ENCODE measurements around the gene PRKG1. TPM values are rescaled to one million over a fixed set of nuclear protein-coding genes. Genes with fewer than 3 reads are reported as not detected.
A peak's percentile ranks its signal among the peaks of the same experiment; 100 is the strongest.

PRKG1 gene
- total RNA-seq, 4 donors from 2014 or later = 24.0 to 89.1 (median 45.7) TPM

- DNase-seq = no peak
- Histone ChIP-seq H3K36me3 (no peaks in the 10 kb centered on the region), H3K4me1 (no peaks in the 10 kb centered on the region), H3K9me3 (no peaks in the 10 kb centered on the region), H3K27me3 (no peaks in the 10 kb centered on the region), H3K27ac (no peak overlapping the region), H3K4me3 (no peak overlapping the region)
- no peak for TF ChIP-seq POLR2A (IDR thresholded peaks at IDR 0.05)
- TF ChIP-seq, protein P1, sequence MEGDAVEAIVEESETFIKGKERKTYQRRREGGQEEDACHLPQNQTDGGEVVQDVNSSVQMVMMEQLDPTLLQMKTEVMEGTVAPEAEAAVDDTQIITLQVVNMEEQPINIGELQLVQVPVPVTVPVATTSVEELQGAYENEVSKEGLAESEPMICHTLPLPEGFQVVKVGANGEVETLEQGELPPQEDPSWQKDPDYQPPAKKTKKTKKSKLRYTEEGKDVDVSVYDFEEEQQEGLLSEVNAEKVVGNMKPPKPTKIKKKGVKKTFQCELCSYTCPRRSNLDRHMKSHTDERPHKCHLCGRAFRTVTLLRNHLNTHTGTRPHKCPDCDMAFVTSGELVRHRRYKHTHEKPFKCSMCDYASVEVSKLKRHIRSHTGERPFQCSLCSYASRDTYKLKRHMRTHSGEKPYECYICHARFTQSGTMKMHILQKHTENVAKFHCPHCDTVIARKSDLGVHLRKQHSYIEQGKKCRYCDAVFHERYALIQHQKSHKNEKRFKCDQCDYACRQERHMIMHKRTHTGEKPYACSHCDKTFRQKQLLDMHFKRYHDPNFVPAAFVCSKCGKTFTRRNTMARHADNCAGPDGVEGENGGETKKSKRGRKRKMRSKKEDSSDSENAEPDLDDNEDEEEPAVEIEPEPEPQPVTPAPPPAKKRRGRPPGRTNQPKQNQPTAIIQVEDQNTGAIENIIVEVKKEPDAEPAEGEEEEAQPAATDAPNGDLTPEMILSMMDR (IDR thresholded peaks at IDR 0.05) = no peak
These were observed 38.7 kb downstream of the PRKG1 start for GRCh38 chr10:51113007-51113406.

DNA sequence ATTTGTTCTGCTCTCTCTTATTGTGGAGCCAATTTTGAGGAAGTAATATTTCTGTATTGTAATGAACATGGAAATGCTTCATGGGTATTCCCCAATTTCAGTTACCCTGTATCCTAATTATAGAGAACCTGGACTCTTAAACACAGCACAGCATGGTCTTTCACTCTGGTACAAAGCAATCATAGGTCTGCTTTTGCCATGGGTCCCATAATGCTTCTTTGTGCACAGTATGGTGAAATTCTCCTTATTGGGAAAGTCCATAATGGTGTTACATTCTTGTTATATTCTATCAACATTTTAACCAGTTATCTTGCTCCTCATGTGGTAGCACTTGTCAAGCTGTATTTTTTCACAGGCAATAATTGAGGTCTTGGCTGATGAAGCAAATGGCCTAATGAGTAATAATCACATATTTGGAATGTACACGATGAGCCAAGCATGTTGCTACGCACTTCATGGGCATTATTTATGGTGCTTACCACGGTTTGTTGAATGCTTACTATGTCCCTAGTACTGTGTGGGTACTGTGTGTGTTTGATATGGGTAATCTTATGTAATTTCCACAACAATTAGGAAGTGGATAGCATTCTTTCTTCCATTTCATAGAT is 42.9 kb downstream of the PRKG1 start:
- Histone ChIP-seq H3K4me1 (no peaks in the 10 kb centered on the region), H3K4me3 (no peak overlapping the region), H3K9me3 (no peaks in the 10 kb centered on the region), H3K27me3 (no peaks in the 10 kb centered on the region), H3K36me3 (no peaks in the 10 kb centered on the region), H3K27ac (peak overlapping the region in 1 of 4 donors; percentile 13)
- no peak for TF ChIP-seq POLR2A (IDR thresholded peaks at IDR 0.05)
- TF ChIP-seq, protein P1 (IDR thresholded peaks at IDR 0.05) = no peak
- DNase-seq = no peak

DNA sequence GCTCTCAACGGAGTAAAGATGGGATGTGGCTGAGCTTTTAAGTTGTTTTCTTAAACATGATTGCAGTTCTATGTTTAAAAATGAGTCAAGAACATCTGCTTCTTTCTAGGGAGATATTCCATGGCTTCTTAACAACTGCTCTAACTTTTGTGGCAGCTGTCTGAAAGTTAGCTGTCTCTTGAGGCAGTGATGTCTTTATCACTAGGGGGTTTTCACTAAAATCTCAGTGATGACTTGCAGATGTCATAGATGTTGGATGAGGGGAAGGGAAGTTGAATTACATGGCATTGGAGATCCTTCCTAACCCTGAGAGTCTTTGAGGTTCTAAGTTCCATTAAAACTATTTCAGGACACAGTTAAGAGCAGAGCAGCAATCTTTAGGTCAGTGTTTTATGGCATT is 43.5 kb downstream of the PRKG1 start:
- Histone ChIP-seq H3K36me3 (no peaks in the 10 kb centered on the region), H3K4me1 (no peaks in the 10 kb centered on the region), H3K27ac (peak overlapping the region in 1 of 4 donors; percentile 13), H3K27me3 (no peaks in the 10 kb centered on the region), H3K4me3 (no peak overlapping the region), H3K9me3 (no peaks in the 10 kb centered on the region)
- no peak for TF ChIP-seq POLR2A (IDR thresholded peaks at IDR 0.05)
- TF ChIP-seq, protein P1 (IDR thresholded peaks at IDR 0.05) = no peak
- DNase-seq = no peak

GRCh38 chr10:51119441-51119840 is 45.2 kb downstream of the PRKG1 start:
- no peaks in the 10 kb centered on the region for H3K27me3 ChIP-seq
- no peaks in the 10 kb centered on the region for H3K4me1 ChIP-seq
- no peaks in the 10 kb centered on the region for H3K9me3 ChIP-seq
- DNase-seq = no peak
- H3K4me3 ChIP-seq = no peak overlapping the region
- TF ChIP-seq, protein P1 (IDR thresholded peaks at IDR 0.05) = no peak
- TF ChIP-seq POLR2A (IDR thresholded peaks at IDR 0.05) = no peak
- H3K27ac ChIP-seq = no peak overlapping the region
- no peaks in the 10 kb centered on the region for H3K36me3 ChIP-seq

GRCh38 chr10:51121861-51122260 is 47.6 kb downstream of the PRKG1 start:
- no peak for DNase-seq
- Histone ChIP-seq H3K4me1 (no peaks in the 10 kb centered on the region), H3K4me3 (no peak overlapping the region), H3K9me3 (no peaks in the 10 kb centered on the region), H3K27ac (no peak overlapping the region), H3K36me3 (no peaks in the 10 kb centered on the region), H3K27me3 (no peaks in the 10 kb centered on the region)
- TF ChIP-seq, protein P1 (IDR thresholded peaks at IDR 0.05) = no peak
- TF ChIP-seq POLR2A (IDR thresholded peaks at IDR 0.05) = no peak

DNA sequence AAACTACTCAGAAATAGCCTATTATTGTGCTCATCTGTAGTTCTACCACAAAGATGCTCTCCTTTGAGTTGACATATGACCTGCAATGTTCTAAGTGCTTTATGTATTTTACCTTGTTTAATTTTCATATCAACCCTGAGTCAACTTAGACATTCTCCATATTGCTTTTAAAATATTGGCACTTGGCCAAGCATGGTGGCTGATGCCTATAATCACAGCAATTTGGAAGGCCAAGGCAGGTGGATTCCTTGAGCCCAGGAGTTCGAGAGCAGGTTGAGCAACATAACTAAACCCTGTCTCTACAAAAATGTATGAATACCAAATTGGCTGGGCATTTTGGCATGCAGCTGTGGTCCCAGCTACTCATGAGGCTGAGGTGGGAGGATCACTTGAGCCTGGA is 50.6 kb downstream of the PRKG1 start:
- H3K4me1 ChIP-seq = no peaks in the 10 kb centered on the region
- no peaks in the 10 kb centered on the region for H3K36me3 ChIP-seq
- H3K4me3 ChIP-seq = no peak overlapping the region
- no peaks in the 10 kb centered on the region for H3K9me3 ChIP-seq
- no peaks in the 10 kb centered on the region for H3K27me3 ChIP-seq
- no peak for DNase-seq
- no peak overlapping the region for H3K27ac ChIP-seq
- TF ChIP-seq, protein P1 (IDR thresholded peaks at IDR 0.05) = no peak
- TF ChIP-seq POLR2A (IDR thresholded peaks at IDR 0.05) = no peak

All from Peyer's patch (tissue), 4 donors.